ENCODE data around the gene CARM1.
"Not testable (repeated sequence)": the region's sequence is repeated elsewhere in the genome, so short reads cannot be mapped to it uniquely, and the experiment has no call there.

CARM1 gene

DNA sequence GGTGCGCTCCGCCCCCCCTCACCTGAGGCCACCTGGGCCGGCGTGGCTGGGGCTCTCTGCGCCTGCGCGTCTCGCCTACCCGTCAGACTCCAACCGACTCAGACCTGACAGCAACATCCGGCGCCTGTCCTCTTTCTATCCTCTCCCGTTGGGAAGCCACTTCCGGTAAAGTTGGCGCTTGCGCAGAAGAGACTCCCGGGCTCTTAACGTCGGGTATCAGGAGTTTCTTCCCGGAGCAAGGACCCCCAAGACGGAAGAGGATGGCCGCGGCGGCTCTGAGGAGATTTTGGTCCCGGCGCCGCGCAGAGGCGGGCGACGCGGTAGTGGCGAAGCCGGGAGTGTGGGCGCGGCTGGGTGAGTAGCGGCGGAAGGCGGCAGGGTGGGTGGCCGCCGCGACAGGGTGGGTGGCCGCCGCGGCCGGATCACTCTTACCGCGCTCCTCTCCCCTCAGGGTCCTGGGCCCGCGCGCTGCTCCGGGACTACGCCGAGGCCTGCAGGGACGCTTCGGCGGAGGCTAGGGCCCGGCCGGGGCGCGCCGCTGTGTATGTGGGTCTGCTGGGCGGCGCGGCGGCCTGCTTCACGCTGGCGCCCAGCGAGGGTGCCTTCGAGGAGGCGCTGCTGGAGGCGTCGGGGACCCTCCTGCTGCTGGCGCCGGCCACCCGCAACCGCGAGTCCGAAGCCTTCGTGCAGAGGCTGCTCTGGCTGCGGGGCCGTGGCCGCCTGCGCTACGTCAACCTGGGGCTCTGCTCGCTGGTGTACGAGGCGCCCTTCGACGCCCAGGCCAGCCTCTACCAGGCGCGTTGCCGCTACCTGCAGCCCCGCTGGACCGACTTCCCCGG, 57.4 kb downstream of the CARM1 start, which contains the start of the genes TIMM29 and YIPF2:
Gene TIMM29 (plus strand): TSS at position 249 of the 839 bp plus-strand sequence. CDS start 12 bp downstream, at position 261.
Gene YIPF2 (minus strand): TSS at position 77 of the 839 bp plus-strand sequence. CDS start 229 bp downstream, outside the sequence.
- peak; percentile 99 for DNase-seq (ENCODE audit: low spot score)

DNA sequence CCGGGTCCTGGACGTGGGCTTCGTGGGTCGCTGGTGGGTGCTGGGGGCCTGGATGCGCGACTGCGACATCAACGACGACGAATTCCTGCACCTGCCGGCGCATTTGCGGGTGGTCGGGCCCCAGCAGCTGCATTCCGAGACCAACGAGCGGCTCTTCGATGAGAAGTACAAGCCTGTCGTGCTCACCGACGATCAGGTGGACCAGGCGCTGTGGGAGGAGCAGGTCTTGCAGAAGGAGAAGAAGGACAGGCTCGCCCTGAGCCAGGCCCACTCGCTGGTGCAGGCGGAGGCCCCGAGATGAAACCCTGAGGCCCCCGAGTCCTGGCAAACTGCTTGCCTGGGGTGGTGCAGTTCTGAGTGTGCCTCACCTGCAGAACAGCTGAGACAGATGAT, 58.0 kb downstream of the CARM1 start:
- DNase-seq (ENCODE audit: low spot score) = no peak

DNA sequence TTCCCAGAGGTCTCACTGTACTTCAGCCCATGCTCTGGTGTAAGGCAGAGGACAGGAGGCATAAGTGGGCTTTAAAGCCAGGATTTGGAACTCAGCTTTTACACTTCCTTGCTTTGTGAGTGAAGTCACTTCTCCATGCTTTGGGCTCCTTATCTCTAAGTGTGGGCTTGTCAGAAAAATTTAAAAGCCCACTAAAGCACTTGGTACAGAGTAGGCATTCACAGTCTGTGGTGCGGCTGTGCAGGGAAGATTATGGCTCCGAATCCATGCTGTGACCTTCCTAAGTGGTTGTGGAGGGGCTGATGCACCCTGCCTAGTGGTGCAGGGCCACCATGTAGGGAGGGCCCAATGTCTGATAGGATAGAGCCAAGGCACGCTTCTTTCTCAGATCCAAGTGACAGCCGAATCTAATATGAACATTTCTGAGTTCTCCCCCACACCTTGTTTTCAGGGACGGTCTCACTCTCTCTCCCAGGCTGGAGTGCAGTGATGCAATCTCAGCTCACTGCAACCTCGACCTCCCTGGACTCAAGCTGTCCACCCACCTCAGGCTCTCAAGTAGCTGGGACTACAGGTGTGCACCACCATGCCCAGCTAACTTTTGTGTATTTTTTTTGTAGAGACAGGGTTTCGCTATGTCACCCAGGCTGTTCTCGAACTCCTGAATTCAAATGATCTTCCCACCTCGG, 64.2 kb downstream of the CARM1 start:
- no peak for DNase-seq (ENCODE audit: low spot score)

DNA sequence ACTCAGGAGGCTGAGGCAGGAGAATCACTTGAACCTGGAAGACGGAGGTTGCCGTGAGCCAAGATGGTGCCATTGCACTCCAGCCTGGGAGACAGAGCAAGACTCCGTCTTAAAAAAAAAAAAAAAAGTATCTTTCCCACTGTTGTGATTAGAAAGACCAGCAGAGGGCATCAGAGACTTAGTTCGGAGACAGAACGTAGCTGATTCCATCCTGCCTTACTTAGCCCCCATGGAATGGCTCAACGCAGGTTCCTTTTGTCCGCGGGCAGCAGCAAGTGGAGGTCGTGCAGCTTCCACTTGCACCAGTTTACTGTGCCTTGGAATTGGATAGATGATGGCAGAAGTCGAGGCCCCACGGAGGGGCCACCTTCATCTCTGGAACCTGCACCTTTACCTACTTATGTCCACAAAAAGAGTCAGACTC, 65.3 kb downstream of the CARM1 start:
- peak; percentile 92 for DNase-seq (ENCODE audit: low spot score)

DNA sequence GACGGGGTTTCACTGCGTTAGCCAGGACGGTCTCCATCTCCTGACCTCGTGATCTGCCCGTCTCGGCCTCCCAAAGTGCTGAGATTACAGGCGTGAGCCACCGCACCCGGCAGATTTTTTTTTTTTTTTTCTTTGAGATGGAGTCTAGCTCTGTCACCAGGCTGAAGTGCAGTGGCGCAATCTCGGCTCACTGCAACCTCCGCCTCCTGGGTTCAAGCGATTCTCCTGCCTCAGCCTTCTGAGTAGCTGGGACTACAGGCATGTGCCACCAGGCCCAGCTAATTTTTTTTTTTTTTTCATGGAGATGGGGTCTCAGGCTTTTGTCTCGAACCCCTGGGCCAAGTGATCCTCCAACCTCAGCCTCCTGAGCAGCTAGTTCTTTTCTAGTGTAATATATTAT, 70.3 kb downstream of the CARM1 start:
- DNase-seq (ENCODE audit: low spot score) = not testable (repeated sequence)

DNA sequence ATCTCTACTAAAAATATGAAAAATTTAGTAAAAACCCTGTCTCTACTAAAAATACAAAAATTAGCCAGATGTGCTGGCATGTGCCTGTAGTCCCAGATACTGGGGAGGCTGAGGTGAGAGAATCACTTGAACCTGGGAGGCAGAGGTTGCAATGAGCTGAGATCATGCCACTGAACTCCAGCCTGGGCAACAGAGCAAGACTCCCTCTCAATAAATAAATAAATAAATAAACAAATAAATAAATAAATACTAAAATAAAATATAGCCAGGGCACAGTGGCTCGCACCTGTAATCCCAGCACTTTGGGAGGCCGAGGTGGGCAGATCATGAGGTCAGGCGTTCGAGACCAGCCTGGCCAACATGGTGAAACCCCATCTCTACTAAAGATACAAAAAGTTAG, 72.1 kb downstream of the CARM1 start:
- DNase-seq (ENCODE audit: low spot score) = not testable (repeated sequence)

DNA sequence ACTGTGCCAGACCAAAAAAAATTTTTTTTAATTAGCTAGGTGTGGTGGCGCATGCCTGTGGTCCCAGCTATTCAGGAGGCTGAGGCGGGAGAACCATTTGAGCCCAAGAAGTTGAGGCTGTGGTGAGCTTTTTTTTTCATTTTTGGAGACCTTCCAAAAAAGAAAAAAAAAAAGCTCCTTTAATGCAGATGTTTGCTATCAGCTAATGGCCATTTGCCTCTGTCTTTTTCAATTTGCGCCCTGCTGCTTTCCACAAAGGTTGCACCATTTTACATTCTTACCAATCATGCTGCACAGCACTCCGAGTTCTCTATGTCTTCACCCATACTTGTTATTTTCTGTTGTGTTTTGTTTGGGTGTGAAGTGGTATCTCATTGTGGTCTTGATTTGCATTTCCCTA, 73.9 kb downstream of the CARM1 start:
- DNase-seq (ENCODE audit: low spot score) = no peak

DNA sequence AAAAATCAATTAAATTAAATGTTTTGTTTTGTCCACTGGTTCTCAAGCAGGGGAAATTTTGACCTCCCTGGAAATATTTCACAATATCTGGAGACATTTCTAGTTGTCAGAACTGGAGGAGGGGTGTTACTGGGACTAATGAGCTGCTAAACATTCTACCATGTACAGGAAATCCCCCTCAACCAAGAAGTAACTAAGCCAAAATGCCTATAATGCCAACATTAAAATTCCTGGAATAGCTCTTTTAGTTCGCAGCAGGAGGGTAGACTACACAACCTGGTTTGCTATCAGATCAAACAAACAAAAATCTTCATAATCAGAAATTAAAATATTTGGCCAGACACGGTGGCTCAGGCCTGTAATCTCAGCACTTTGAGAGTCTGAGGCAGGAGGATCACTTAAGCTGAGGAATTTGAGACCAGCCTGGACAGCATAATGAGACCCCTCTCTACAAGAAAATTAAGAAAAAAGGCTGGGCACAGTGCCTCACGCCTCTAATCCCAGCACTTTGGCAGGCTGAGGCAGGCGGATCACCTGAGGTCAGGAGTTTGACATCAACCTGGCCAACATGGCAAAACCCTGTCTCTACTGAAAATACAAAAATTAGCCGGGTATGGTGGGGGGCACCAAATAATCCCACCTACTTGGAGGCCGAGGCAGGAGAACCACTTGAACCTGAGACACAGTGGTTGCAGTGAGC, 75.8 kb downstream of the CARM1 start:
- DNase-seq (ENCODE audit: low spot score) = peak; percentile 77

DNA sequence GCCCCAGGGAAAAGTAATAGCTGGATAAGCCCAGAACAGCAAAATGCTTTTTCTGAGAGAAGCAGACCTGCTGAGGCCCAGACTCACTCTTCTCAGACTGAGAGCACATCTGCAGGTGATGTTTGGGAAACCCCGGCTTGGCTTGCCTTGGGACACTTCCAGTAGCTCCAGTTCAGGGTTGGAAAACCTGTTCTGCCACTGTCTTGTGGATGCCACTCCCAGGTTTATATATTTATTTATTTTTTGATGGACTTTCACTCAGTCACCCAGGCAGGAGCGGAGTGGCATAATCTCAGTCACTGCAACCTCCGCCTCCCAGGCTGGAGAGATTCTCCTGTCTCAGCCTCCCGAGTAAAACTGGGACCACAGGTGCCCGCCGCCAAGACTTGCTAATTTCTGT, 81.5 kb downstream of the CARM1 start:
- DNase-seq (ENCODE audit: low spot score) = no peak

DNA sequence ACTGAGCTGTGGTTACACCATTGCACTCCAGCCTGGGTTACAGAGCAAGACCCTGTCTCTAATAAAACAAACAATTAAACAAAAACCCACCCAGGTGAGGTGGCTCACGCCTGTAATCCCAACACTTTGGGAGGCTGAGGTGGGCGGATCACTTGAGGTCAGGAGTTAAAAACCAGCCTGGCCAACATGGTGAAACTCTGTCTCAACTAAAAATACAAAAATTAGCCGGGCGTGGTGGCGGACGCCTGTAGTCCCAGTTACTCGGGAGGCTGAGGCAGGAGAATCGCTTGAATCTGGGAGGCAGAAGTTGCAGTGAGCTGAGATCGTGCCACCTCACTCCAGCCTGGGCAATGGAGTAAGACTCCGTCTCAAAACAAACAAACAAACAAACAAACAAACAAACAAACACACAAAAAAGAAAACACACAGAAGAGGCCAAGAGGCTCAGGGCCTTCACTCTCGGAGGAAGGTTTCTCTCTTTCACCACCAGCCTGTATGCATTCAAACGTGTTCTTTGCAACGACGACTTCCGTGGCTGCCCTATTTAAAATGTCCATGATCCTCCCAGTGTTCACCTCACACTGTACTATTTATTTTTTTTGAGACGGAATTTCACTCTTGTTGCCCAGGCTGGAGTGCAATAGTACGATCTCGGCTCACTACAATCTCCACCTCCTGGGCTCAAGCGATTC, 88.1 kb downstream of the CARM1 start:
- DNase-seq (ENCODE audit: low spot score) = not testable (repeated sequence)

DNA sequence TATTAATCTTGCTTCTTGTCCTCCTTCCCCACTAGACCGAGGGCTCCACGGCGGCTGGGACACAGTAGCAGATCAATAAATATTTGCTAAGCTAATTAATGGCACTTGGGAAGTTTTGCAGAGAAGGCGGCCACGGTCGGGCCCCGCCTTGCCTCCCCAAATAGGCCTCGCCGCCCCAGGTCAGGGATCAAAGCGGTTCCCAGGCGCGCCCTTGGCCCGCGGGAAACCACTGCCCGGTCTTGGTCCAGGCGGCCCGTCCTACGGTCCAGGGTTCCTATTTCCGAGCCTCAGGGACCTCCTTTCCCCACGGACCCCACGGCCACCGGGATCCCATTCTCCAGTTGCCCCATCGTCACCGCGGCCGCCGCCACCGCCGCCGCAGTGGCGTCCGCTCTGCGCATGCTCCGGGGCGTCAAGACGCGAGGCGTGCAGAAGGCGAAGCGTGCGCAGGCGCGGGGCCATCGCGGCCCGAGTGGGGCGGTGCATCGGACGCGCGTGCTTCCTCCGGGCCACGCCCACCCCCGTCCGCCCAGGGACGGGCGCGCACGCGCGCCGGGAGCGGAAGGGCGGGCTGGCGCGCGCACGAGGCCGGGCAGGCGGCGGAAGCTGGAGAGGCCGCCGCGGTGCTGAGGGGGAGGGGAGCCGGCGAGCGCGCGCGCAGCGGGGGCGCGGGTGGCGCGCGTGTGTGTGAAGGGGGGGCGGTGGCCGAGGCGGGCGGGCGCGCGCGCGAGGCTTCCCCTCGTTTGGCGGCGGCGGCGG, 89.1 kb downstream of the CARM1 start, which contains the start of gene SMARCA4:
Gene SMARCA4 (plus strand): TSS at position 717 of the 759 bp plus-strand sequence. CDS start 23,122 bp downstream, outside the sequence.
- DNase-seq (ENCODE audit: low spot score) = peak; percentile 92

DNA sequence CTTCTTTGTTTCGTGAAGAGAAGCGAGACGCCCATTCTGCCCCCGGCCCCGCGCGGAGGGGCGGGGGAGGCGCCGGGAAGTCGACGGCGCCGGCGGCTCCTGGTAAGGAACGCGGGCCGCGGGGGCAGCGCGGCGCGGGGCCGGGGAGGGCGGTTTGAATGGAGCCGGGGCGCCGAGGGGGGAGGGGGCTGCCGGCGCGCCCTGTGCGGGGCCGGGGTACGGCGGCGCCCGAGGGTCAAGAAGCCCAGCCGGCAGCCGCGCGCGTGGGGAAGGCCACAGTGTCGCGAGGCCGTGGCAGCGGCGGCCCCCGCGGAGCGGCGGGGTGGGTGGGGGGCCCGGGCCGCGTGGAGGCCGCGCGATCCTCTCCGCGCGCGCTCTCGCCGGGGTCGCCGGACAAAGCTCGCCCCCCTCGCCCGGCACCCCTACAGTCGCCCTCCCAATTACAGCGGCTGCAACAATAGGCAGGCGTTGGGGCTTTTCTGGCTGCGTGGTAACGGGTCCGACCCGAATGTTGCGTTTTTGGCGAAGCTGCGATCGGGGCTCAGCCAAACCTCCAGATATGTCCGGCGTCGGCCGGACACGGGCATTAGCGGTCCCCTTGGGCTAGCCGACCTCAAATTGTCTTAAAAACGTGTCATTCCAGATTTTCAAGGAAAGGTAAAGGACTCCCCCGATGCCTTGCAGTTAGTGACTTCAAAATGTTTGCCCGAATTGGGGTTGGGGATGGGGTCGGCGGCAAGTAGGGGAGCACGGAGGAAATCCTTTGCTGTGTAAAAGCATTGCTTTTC, 89.9 kb downstream of the CARM1 start:
- DNase-seq (ENCODE audit: low spot score) = no peak

DNA sequence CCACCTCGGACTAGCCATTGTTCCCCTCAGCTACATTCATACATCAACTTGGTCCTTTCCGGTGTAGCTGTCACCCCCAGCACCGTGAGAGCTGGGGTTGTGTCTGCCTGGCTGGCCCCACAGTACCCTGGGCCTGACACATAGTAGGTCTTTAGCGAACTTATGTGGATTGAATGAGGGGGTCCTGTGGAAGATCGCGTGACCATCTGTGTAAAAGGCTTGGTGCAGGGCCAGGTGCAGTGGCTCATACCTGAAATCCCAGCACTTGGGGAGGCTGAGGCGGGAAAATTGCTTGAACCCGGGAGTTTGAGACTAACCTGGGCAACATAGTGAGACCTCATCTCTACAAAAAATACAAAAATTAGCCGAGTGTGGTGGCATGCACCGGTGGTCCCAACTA, 91.5 kb downstream of the CARM1 start:
- no peak for DNase-seq (ENCODE audit: low spot score)

DNA sequence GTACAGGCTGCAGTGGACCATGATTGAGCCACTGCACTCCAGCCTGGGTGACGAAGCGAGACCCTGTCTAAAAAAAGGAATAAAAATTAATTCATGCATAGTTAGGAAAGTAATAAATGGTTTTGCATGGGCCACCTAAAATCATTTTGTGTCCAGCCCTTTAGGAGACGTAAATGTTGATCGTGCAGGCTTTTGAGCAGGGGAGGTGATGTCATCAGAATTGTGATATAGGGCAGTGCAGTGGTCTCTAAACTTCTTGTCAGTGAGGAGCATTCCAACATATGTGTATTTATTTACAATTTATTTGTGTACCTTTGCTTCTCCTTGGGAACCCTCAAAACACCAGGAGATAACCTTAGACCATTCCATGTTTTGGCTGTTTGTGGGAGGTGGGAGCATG, 92.5 kb downstream of the CARM1 start:
- no peak for DNase-seq (ENCODE audit: low spot score)

DNA sequence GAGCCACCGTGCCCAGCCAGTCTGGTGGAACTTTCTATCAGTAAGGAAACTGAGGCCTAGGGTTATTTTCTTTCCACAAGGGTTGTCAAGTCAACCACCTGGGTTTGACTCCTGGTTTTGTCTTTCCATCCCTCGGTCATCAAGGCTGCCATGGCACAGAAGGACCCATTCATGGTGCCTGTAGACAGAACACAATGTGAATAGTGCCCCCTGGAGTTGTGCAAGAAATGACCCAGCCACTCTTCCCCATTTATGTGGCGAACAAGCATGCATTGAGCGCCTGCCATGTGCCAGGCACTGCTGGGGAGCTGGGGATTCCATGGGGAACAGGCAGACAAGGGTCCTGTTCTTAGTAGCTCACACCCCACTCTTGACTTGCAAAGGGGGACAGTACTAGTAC, 93.5 kb downstream of the CARM1 start:
- no peak for DNase-seq (ENCODE audit: low spot score)

DNA sequence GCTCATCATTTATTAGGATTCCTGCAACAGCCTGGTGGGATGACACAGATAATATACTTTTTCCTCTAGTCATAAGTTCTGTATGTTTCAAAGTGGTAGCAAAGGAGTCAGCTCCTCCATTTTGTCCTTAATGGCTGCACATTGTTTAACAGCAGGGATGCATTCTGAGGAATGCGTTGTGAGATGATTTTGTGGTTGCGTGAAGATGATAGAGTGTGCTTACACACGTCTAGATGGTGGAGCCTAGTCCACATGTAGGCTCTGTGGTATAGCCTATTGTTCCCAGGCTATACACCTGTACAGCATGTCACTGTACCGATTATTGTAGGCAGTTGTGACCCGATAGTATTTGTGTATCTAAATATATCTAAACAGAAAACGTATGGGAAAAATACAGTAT, 94.0 kb downstream of the CARM1 start:
- DNase-seq (ENCODE audit: low spot score) = no peak

DNA sequence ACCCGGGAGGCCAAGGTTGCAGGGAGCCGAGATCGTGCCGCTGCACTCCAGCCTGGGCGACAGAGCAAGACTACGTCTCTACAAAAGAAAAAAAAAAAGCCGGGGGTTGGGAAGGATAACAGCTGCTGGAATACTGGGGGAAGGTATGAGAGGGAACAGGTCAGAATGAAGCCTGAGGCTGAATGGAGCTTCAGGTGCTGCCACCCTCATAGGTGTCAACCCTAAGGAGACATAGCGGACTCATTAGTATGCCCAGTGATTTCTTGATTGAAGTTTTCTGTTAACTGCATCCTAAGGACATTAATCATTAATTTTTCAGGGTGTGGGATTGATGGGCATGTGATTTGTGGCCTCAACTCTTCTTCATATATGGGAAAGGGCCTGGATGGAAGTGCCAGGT, 95.5 kb downstream of the CARM1 start:
- no peak for DNase-seq (ENCODE audit: low spot score)

DNA sequence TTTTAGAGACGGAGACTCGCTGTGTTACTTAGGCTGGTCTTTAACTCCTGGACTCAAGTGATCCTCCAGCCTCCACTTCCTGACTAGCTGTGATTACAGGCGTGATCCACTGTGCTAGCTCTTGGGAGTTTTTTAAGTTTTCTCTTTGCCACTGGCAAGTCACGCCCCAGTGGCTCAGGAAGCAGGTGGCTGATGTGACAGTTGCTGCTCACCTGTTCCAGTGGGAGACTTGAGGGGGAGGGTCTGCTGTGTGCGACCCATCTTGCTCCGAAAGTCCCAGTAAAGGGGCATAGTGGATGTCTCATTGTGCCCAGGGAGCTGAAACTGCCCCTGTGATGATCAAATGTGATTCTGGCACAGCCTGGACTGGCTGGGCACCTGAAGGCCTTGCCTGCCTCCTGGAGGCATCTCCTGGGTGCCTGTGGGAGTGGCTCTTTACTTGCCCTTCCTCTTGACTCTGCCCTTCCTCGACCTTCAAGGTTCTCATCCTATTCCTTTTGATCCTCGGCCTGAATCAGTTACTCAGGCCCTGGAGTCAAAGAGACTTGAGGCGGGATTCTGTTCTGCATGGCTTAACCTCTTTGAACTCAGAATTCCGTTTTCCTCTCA, 97.3 kb downstream of the CARM1 start:
- no peak for DNase-seq (ENCODE audit: low spot score)

DNA sequence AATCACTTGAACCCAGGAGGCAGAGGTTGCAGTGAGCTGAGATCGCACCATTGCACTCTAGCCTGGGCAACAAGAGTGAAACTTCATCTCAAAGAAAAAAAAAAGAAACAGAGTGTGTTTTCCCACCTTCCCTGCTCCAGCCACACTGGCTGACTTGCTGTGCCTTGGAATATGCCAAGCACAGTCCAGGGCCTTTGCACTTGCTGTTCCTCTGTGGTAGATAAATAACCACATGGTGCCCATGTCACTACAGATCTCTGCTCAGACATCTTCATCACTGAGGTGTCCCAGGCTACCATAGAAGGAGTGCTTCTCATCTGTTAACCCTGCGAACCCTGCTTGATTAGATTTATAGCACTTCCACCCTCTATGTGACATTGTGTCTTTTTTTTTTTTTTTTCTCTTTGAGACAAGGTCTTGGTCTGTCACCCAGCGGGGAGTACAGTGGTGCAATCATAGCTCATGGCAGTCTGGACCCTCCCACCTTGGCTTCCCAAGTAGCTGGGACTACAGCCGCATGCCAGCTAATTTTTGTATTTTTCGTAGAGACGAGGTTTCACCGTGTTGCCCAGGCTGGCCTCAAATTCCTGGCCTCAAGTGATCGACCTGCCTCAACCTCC, 99.9 kb downstream of the CARM1 start:
- DNase-seq (ENCODE audit: low spot score) = no peak
